Measurements from ENCODE around the gene SPI1.
"Not testable (repeated sequence)": the region's sequence is repeated elsewhere in the genome, so short reads cannot be mapped to it uniquely, and the experiment has no call there.

The SPI1 gene

GRCh38 chr11:47340010-47340409 is 38.3 kb downstream of the SPI1 start:
- DNase-seq (ENCODE audit: low read depth) = no peak

GRCh38 chr11:47338396-47339241 is 39.7 kb downstream of the SPI1 start:
- DNase-seq (ENCODE audit: low read depth) = no peak

GRCh38 chr11:47337229-47337924 is 41.0 kb downstream of the SPI1 start:
- no peak for DNase-seq (ENCODE audit: low read depth)

GRCh38 chr11:47336595-47336994 is 41.8 kb downstream of the SPI1 start:
- DNase-seq (ENCODE audit: low read depth) = no peak

GRCh38 chr11:47335733-47336132 is 42.6 kb downstream of the SPI1 start:
- no peak for DNase-seq (ENCODE audit: low read depth)

GRCh38 chr11:47334699-47335411 is 43.5 kb downstream of the SPI1 start:
- not testable (repeated sequence) for DNase-seq (ENCODE audit: low read depth)

GRCh38 chr11:47333886-47334443 is 44.4 kb downstream of the SPI1 start:
- no peak for DNase-seq (ENCODE audit: low read depth)

- no peak for DNase-seq (ENCODE audit: low read depth)
These were observed 44.9 kb downstream of the SPI1 start for GRCh38 chr11:47333526-47333845.

GRCh38 chr11:47332791-47333525 is 45.4 kb downstream of the SPI1 start:
- DNase-seq (ENCODE audit: low read depth) = no peak

- DNase-seq (ENCODE audit: low read depth) = no peak
These were observed 46.0 kb downstream of the SPI1 start for GRCh38 chr11:47332303-47332711.

GRCh38 chr11:47331454-47332302 is 46.7 kb downstream of the SPI1 start:
- no peak for DNase-seq (ENCODE audit: low read depth)

GRCh38 chr11:47329987-47330931 is 48.1 kb downstream of the SPI1 start:
- DNase-seq (ENCODE audit: low read depth) = no peak

GRCh38 chr11:47329431-47329986 is 48.8 kb downstream of the SPI1 start:
- DNase-seq (ENCODE audit: low read depth) = no peak

- no peak for DNase-seq (ENCODE audit: low read depth)
These were observed 49.6 kb downstream of the SPI1 start for GRCh38 chr11:47328449-47329390.

- DNase-seq (ENCODE audit: low read depth) = no peak
These were observed 50.4 kb downstream of the SPI1 start for GRCh38 chr11:47327949-47328348.

- no peak for DNase-seq (ENCODE audit: low read depth)
These were observed 51.3 kb downstream of the SPI1 start for GRCh38 chr11:47327025-47327424.

- no peak for DNase-seq (ENCODE audit: low read depth)
These were observed 52.1 kb downstream of the SPI1 start for GRCh38 chr11:47326198-47326597.
